ENCODE results near the gene CCL8. TPM values are rescaled to one million over a fixed set of nuclear protein-coding genes. Genes with fewer than 3 reads are reported as not detected.

The CCL8 gene
- polyA plus RNA-seq, 4 donors = 0.30 to 10.5 (median 0.56) TPM

- Histone ChIP-seq H3K9me3 (ENCODE audit: control insufficient read depth in 2 of 2, insufficient read depth in 1 of 2, low read depth in 1 of 2, low read length in 1 of 2) (no peaks in the 10 kb centered on the region), H3K36me3 (ENCODE audit: control insufficient read depth in 3 of 3, insufficient read depth in 2 of 3, low read depth in 1 of 3, low read length in 3 of 3) (no peaks in the 10 kb centered on the region), H3K27ac (ENCODE audit: low read depth in 1 of 3, low read length in 2 of 3) (no peak overlapping the region), H3K4me3 (ENCODE audit: low read depth in 1 of 3, low read length in 3 of 3) (no peak overlapping the region), H3K27me3 (ENCODE audit: control insufficient read depth in 3 of 3, insufficient read depth in 3 of 3, low read length in 3 of 3) (no peaks in the 10 kb centered on the region), H3K4me1 (ENCODE audit: control insufficient read depth in 3 of 3, insufficient read depth in 2 of 3, low read depth in 1 of 3, low read length in 2 of 3) (no peaks in the 10 kb centered on the region)
- DNase-seq (no peak), FAIRE-seq (no peak)
Measured at GRCh38 chr17:34354637-34355036, 35.4 kb downstream of the CCL8 start.

GRCh38 chr17:34356194-34356593, 37.0 kb downstream of the CCL8 start, which contains the start of gene CCL13:
TSS of gene CCL13 (plus strand) at chr17:34356480. CDS start at chr17:34356527, 47 bp downstream.
- no peaks in the 10 kb centered on the region for H3K27me3 ChIP-seq (ENCODE audit: control insufficient read depth in 3 of 3, insufficient read depth in 3 of 3, low read length in 3 of 3)
- H3K36me3 ChIP-seq (ENCODE audit: control insufficient read depth in 3 of 3, insufficient read depth in 2 of 3, low read depth in 1 of 3, low read length in 3 of 3) = no peaks in the 10 kb centered on the region
- FAIRE-seq (no peak), DNase-seq (no peak)
- no peaks in the 10 kb centered on the region for H3K9me3 ChIP-seq (ENCODE audit: control insufficient read depth in 2 of 2, insufficient read depth in 1 of 2, low read depth in 1 of 2, low read length in 1 of 2)
- no peak within 1 kb of the TSS for H3K4me3 ChIP-seq (ENCODE audit: low read depth in 1 of 3, low read length in 3 of 3)
- WGBS, 3 donors = 88 to 90% (median 88%) methylated on average over 5 of the region's 5 CpGs
- H3K27ac ChIP-seq (ENCODE audit: low read depth in 1 of 3, low read length in 2 of 3) = no peak within 1 kb of the TSS
- no peaks in the 10 kb centered on the region for H3K4me1 ChIP-seq (ENCODE audit: control insufficient read depth in 3 of 3, insufficient read depth in 2 of 3, low read depth in 1 of 3, low read length in 2 of 3)

GRCh38 chr17:34357398-34357797, 38.2 kb downstream of the CCL8 start:
- no peak overlapping the region for H3K4me3 ChIP-seq (ENCODE audit: low read depth in 1 of 3, low read length in 3 of 3)
- H3K27ac ChIP-seq (ENCODE audit: low read depth in 1 of 3, low read length in 2 of 3) = no peak overlapping the region
- DNase-seq (no peak), FAIRE-seq (no peak)
- H3K36me3 ChIP-seq (ENCODE audit: control insufficient read depth in 3 of 3, insufficient read depth in 2 of 3, low read depth in 1 of 3, low read length in 3 of 3) = no peaks in the 10 kb centered on the region
- no peaks in the 10 kb centered on the region for H3K9me3 ChIP-seq (ENCODE audit: control insufficient read depth in 2 of 2, insufficient read depth in 1 of 2, low read depth in 1 of 2, low read length in 1 of 2)
- H3K27me3 ChIP-seq (ENCODE audit: control insufficient read depth in 3 of 3, insufficient read depth in 3 of 3, low read length in 3 of 3) = no peaks in the 10 kb centered on the region
- H3K4me1 ChIP-seq (ENCODE audit: control insufficient read depth in 3 of 3, insufficient read depth in 2 of 3, low read depth in 1 of 3, low read length in 2 of 3) = no peaks in the 10 kb centered on the region
- WGBS, 3 donors = 46 to 74% (median 58%) methylated on average over 2 of the region's 2 CpGs

GRCh38 chr17:34358631-34359030, 39.4 kb downstream of the CCL8 start:
- FAIRE-seq = no peak
- DNase-seq = no peak
- 97 to 99% (median 98%) methylated on average over 3 of the region's 3 CpGs for WGBS, 3 donors
- H3K27me3 ChIP-seq (ENCODE audit: control insufficient read depth in 3 of 3, insufficient read depth in 3 of 3, low read length in 3 of 3) = no peaks in the 10 kb centered on the region
- H3K4me3 ChIP-seq (ENCODE audit: low read depth in 1 of 3, low read length in 3 of 3) = no peak overlapping the region
- no peak overlapping the region for H3K27ac ChIP-seq (ENCODE audit: low read depth in 1 of 3, low read length in 2 of 3)
- no peaks in the 10 kb centered on the region for H3K36me3 ChIP-seq (ENCODE audit: control insufficient read depth in 3 of 3, insufficient read depth in 2 of 3, low read depth in 1 of 3, low read length in 3 of 3)
- H3K4me1 ChIP-seq (ENCODE audit: control insufficient read depth in 3 of 3, insufficient read depth in 2 of 3, low read depth in 1 of 3, low read length in 2 of 3) = no peaks in the 10 kb centered on the region
- no peaks in the 10 kb centered on the region for H3K9me3 ChIP-seq (ENCODE audit: control insufficient read depth in 2 of 2, insufficient read depth in 1 of 2, low read depth in 1 of 2, low read length in 1 of 2)

GRCh38 chr17:34360601-34361270, 41.5 kb downstream of the CCL8 start:
- no peak overlapping the region for H3K27ac ChIP-seq (ENCODE audit: low read depth in 1 of 3, low read length in 2 of 3)
- H3K9me3 ChIP-seq (ENCODE audit: control insufficient read depth in 2 of 2, insufficient read depth in 1 of 2, low read depth in 1 of 2, low read length in 1 of 2) = no peaks in the 10 kb centered on the region
- FAIRE-seq (no peak), DNase-seq (no peak)
- WGBS, 3 donors = 75 to 82% (median 78%) methylated on average over 11 of the region's 11 CpGs
- H3K27me3 ChIP-seq (ENCODE audit: control insufficient read depth in 3 of 3, insufficient read depth in 3 of 3, low read length in 3 of 3) = no peaks in the 10 kb centered on the region
- H3K4me3 ChIP-seq (ENCODE audit: low read depth in 1 of 3, low read length in 3 of 3) = no peak overlapping the region
- no peaks in the 10 kb centered on the region for H3K4me1 ChIP-seq (ENCODE audit: control insufficient read depth in 3 of 3, insufficient read depth in 2 of 3, low read depth in 1 of 3, low read length in 2 of 3)
- H3K36me3 ChIP-seq (ENCODE audit: control insufficient read depth in 3 of 3, insufficient read depth in 2 of 3, low read depth in 1 of 3, low read length in 3 of 3) = no peaks in the 10 kb centered on the region

GRCh38 chr17:34361478-34362061, 42.3 kb downstream of the CCL8 start:
- WGBS, 3 donors = 24 to 30% (median 27%) methylated on average over 8 of the region's 8 CpGs

GRCh38 chr17:34363183-34363661, 44.0 kb downstream of the CCL8 start, which contains the start of gene CCL1:
TSS of gene CCL1 (minus strand) at chr17:34363233. CDS start at chr17:34363161, 72 bp downstream.
- Histone ChIP-seq H3K27ac (ENCODE audit: low read depth in 1 of 3, low read length in 2 of 3) (no peak within 1 kb of the TSS), H3K27me3 (ENCODE audit: control insufficient read depth in 3 of 3, insufficient read depth in 3 of 3, low read length in 3 of 3) (no peaks in the 10 kb centered on the region), H3K36me3 (ENCODE audit: control insufficient read depth in 3 of 3, insufficient read depth in 2 of 3, low read depth in 1 of 3, low read length in 3 of 3) (no peaks in the 10 kb centered on the region), H3K4me3 (ENCODE audit: low read depth in 1 of 3, low read length in 3 of 3) (no peak within 1 kb of the TSS), H3K9me3 (ENCODE audit: control insufficient read depth in 2 of 2, insufficient read depth in 1 of 2, low read depth in 1 of 2, low read length in 1 of 2) (no peaks in the 10 kb centered on the region), H3K4me1 (ENCODE audit: control insufficient read depth in 3 of 3, insufficient read depth in 2 of 3, low read depth in 1 of 3, low read length in 2 of 3) (no peaks in the 10 kb centered on the region)
- no peak for FAIRE-seq
- 26 to 57% (median 36%) methylated on average over 5 of the region's 5 CpGs for whole genome bisulfite sequencing, 3 donors
- no peak for DNase-seq

More at GRCh38 chr17:34361478-34362061, 42.3 kb downstream of the CCL8 start:
- FAIRE-seq (no peak), DNase-seq (peak; percentile 84 to 92)
- Histone ChIP-seq H3K4me1 (ENCODE audit: control insufficient read depth in 3 of 3, insufficient read depth in 2 of 3, low read depth in 1 of 3, low read length in 2 of 3) (no peaks in the 10 kb centered on the region), H3K9me3 (ENCODE audit: control insufficient read depth in 2 of 2, insufficient read depth in 1 of 2, low read depth in 1 of 2, low read length in 1 of 2) (no peaks in the 10 kb centered on the region), H3K27me3 (ENCODE audit: control insufficient read depth in 3 of 3, insufficient read depth in 3 of 3, low read length in 3 of 3) (no peaks in the 10 kb centered on the region), H3K4me3 (ENCODE audit: low read depth in 1 of 3, low read length in 3 of 3) (no peak overlapping the region), H3K27ac (ENCODE audit: low read depth in 1 of 3, low read length in 2 of 3) (no peak overlapping the region), H3K36me3 (ENCODE audit: control insufficient read depth in 3 of 3, insufficient read depth in 2 of 3, low read depth in 1 of 3, low read length in 3 of 3) (no peaks in the 10 kb centered on the region)

GRCh38 chr17:34364751-34365150, 45.5 kb downstream of the CCL8 start:
- H3K27ac ChIP-seq (ENCODE audit: low read depth in 1 of 3, low read length in 2 of 3) = no peak overlapping the region
- FAIRE-seq = no peak
- no peaks in the 10 kb centered on the region for H3K9me3 ChIP-seq (ENCODE audit: control insufficient read depth in 2 of 2, insufficient read depth in 1 of 2, low read depth in 1 of 2, low read length in 1 of 2)
- H3K27me3 ChIP-seq (ENCODE audit: control insufficient read depth in 3 of 3, insufficient read depth in 3 of 3, low read length in 3 of 3) = no peaks in the 10 kb centered on the region
- WGBS, 3 donors = 65 to 74% (median 65%) methylated on average over 2 of the region's 2 CpGs
- no peak for DNase-seq
- H3K36me3 ChIP-seq (ENCODE audit: control insufficient read depth in 3 of 3, insufficient read depth in 2 of 3, low read depth in 1 of 3, low read length in 3 of 3) = no peaks in the 10 kb centered on the region
- no peak overlapping the region for H3K4me3 ChIP-seq (ENCODE audit: low read depth in 1 of 3, low read length in 3 of 3)
- no peaks in the 10 kb centered on the region for H3K4me1 ChIP-seq (ENCODE audit: control insufficient read depth in 3 of 3, insufficient read depth in 2 of 3, low read depth in 1 of 3, low read length in 2 of 3)
